DOHH2 (cell line): Measurements from ENCODE around the gene HECTD1.

Experiments used
- H3F3A ChIP-seq: fragments of 200-600 bp; sonication (generic), shearing (Covaris generic); 2 replicates; pipeline ENCODE4 v1.6.0; 2016; ENCODE audit warnings: antibody characterized with exemption, mild to moderate bottlenecking; ENCODE audit not compliant: control insufficient read depth, insufficient read depth
- H3K27ac ChIP-seq: fragments of 200-600 bp; sonication (generic); 2 replicates; pipeline ENCODE4 v1.5.1; 2014; ENCODE audit warnings: low read depth, mild to moderate bottlenecking, low read length, moderate library complexity
- H3K27me3 ChIP-seq: fragments of 200-600 bp; sonication (generic); 2 replicates; pipeline ENCODE4 v1.6.1; 2014; ENCODE audit warnings: mild to moderate bottlenecking, low read length, mixed read lengths; ENCODE audit not compliant: control insufficient read depth
- H3K36me3 ChIP-seq: fragments of 200-600 bp; sonication (generic); 2 replicates; pipeline ENCODE4 v1.6.1; 2014; ENCODE audit warnings: mild to moderate bottlenecking, low read length, moderate library complexity, mixed read lengths; ENCODE audit not compliant: control insufficient read depth
- H3K4me1 ChIP-seq: fragments of 200-600 bp; sonication (generic); 2 replicates; pipeline ENCODE4 v1.6.1; 2014; ENCODE audit warnings: mild to moderate bottlenecking, low read length, mixed read lengths; ENCODE audit not compliant: control insufficient read depth
- H3K4me2 ChIP-seq: fragments of 200-600 bp; sonication (generic); 2 replicates; pipeline ENCODE4 v1.6.0; 2014; ENCODE audit warnings: mild to moderate bottlenecking, low read length, moderate library complexity
- H3K4me3 ChIP-seq: fragments of 200-600 bp; sonication (generic); 2 replicates; pipeline ENCODE4 v1.5.1; 2014; ENCODE audit warnings: mild to moderate bottlenecking, low read length, mixed read lengths
- H3K79me2 ChIP-seq: fragments of 200-600 bp; sonication (generic); 2 replicates; pipeline ENCODE4 v1.6.1; 2014; ENCODE audit warnings: mild to moderate bottlenecking, low read length, mixed read lengths; ENCODE audit not compliant: control insufficient read depth
- H3K9me2 ChIP-seq: fragments of 200-600 bp; sonication (generic); replicated peaks from 2 replicates; pipeline ENCODE4 v1.6.1; 2014; ENCODE audit warnings: mild to moderate bottlenecking, low read length, mixed read lengths; ENCODE audit not compliant: control insufficient read depth
- H3K9me3 ChIP-seq: fragments of 200-600 bp; sonication (generic); 2 replicates; pipeline ENCODE4 v1.6.1; 2014; ENCODE audit warnings: antibody characterized with exemption, low read length, mixed read lengths; ENCODE audit not compliant: control insufficient read depth, insufficient read depth
- H4K20me1 ChIP-seq: fragments of 200-600 bp; sonication (generic); 2 replicates; pipeline ENCODE4 v1.6.0; 2014; ENCODE audit warnings: low read depth, mild to moderate bottlenecking, antibody characterized with exemption, low read length, moderate library complexity; ENCODE audit not compliant: control insufficient read depth, insufficient read depth
- CTCF ChIP-seq: fragments of 200-600 bp; sonication (generic); IDR thresholded peaks from one replicate; pipeline ENCODE4 v1.5.1; 2014; ENCODE audit warnings: antibody characterized with exemption, mild to moderate bottlenecking, low read depth, low read length; ENCODE audit not compliant: poor library complexity, severe bottlenecking
- EZH2phosphoT487 ChIP-seq: fragments of 200-600 bp; sonication (generic); IDR thresholded peaks from 2 replicates; pipeline ENCODE4 v1.6.1; 2017; ENCODE audit warnings: borderline replicate concordance, mild to moderate bottlenecking, antibody characterized with exemption, low read length, moderate library complexity, mixed read lengths

The HECTD1 gene

GRCh38 chr14:31133133-31133532, 74.5 kb downstream of the HECTD1 start:
- Histone ChIP-seq H3K4me2 (no peak overlapping the region), H3K27ac (no peak overlapping the region), H4K20me1 (no peaks in the 10 kb centered on the region), H3K36me3 (peaks cover 82% of the 10 kb centered on the region), H3K9me3 (no peaks in the 10 kb centered on the region), H3K27me3 (no peaks in the 10 kb centered on the region), H3K79me2 (peaks cover 9% of the 10 kb centered on the region), H3K4me3 (no peak overlapping the region), H3F3A (peaks cover 14% of the 10 kb centered on the region), H3K4me1 (peaks cover 17% of the 10 kb centered on the region), H3K9me2 (no peaks in the 10 kb centered on the region)
- TF ChIP-seq EZH2phosphoT487: no peak
- TF ChIP-seq CTCF: no peak

GRCh38 chr14:31128601-31129526, 78.7 kb downstream of the HECTD1 start:
- peak overlapping the region; percentile 25; the same call in 1 of the 2 replicates for H3K27ac ChIP-seq
- peaks cover 17% of the 10 kb centered on the region for H3K4me1 ChIP-seq
- no peaks in the 10 kb centered on the region for H3K9me2 ChIP-seq
- peaks cover 85% of the 10 kb centered on the region for H3K36me3 ChIP-seq
- peaks cover 9% of the 10 kb centered on the region for H3K79me2 ChIP-seq
- no peaks in the 10 kb centered on the region for H3K27me3 ChIP-seq
- H3K9me3 ChIP-seq: no peaks in the 10 kb centered on the region
- TF ChIP-seq EZH2phosphoT487 (no peak), CTCF (no peak)
- H3F3A ChIP-seq: peaks cover 13% of the 10 kb centered on the region
- H3K4me2 ChIP-seq: peak overlapping the region; percentile 14
- no peaks in the 10 kb centered on the region for H4K20me1 ChIP-seq
- H3K4me3 ChIP-seq: peak overlapping the region; percentile 10; the same call in 1 of the 2 replicates

- Histone ChIP-seq H3F3A (peaks cover 9% of the 10 kb centered on the region; the same call in 1 of the 2 replicates), H3K9me2 (no peaks in the 10 kb centered on the region), H3K27ac (no peak overlapping the region), H3K36me3 (peaks cover 85% of the 10 kb centered on the region), H3K27me3 (no peaks in the 10 kb centered on the region), H3K9me3 (no peaks in the 10 kb centered on the region), H3K4me1 (peaks cover 17% of the 10 kb centered on the region), H4K20me1 (no peaks in the 10 kb centered on the region), H3K4me3 (no peak overlapping the region), H3K4me2 (no peak overlapping the region), H3K79me2 (peaks cover 9% of the 10 kb centered on the region)
- TF ChIP-seq EZH2phosphoT487: no peak
- TF ChIP-seq CTCF: no peak
Observed at GRCh38 chr14:31127690-31128089, 79.9 kb downstream of the HECTD1 start.
